Loucy (cell line): ENCODE data around the gene TIAM2.

ENCODE experiments used
- CTCF ChIP-seq: fragments of 200-600 bp; sonication (generic); conservative IDR thresholded peaks from 2 replicates; pipeline ENCODE4 v1.5.1; 2014; ENCODE audit warnings: mild to moderate bottlenecking, antibody characterized with exemption, low read length
- EZH2phosphoT487 ChIP-seq: fragments of 200-600 bp; IDR thresholded peaks from 2 replicates; pipeline ENCODE4 v1.6.1; 2018; ENCODE audit warnings: antibody characterized with exemption, mild to moderate bottlenecking, moderate library complexity, borderline replicate concordance

DNA sequence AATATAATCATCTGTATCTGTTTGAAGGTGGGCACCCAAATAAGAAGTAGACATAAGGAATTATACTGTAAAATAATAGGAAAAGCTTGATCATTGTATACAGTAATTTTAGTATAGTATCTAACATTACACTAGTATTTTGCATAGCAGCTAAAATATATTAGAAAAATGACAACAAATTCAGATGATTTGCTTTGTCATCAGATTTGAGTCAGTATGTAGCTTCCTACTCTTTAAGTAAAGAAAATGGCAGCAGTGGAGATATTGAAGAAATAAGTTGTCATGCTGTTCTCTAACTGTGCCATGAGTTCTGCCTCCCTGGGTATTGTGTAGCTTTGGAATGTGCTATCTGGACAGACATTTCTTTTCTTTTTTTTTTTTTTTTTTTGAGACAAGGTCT lies 74.4 kb downstream of the TIAM2 start:
- TF ChIP-seq CTCF (no peak), EZH2phosphoT487 (no peak)
